ENCODE measurements around the gene LIMK1. TPM values are rescaled to one million over a fixed set of nuclear protein-coding genes. Genes with fewer than 3 reads are reported as not detected.

LIMK1 gene
- total RNA-seq, 1 experiment from 2014 or later = 34.4 TPM

- no peak for DNase-seq
- H3K27me3 Mint-ChIP-seq (ENCODE audit: unreplicated experiment) = peaks cover 52% of the 10 kb centered on the region
- intact Hi-C loops (cut with micrococcal nuclease; ENCODE audit: unreplicated experiment) = no loop called here
- CTCF ChIA-PET = interaction anchor here (0.6 kb wide), 1 partner anchor 26 kb away, joined by 3 read pairs; no protein-coding TSS in a partner anchor
- H3K4me1 Mint-ChIP-seq (ENCODE audit: low read depth, unreplicated experiment) = no peaks in the 10 kb centered on the region
- BruUV-seq (replicated peaks) = no TSS peak
- no peak for TF ChIP-seq CTCF (IDR thresholded peaks at IDR 0.05; ENCODE audit: unreplicated experiment)
- no peak overlapping the region for H3K4me3 Mint-ChIP-seq (ENCODE audit: low read depth, unreplicated experiment)
- no peaks in the 10 kb centered on the region for H3K9me3 Mint-ChIP-seq (ENCODE audit: low read depth, unreplicated experiment)
- peaks cover 4% of the 10 kb centered on the region for H3K36me3 Mint-ChIP-seq (ENCODE audit: insufficient read depth, unreplicated experiment)
- H3K27ac Mint-ChIP-seq (ENCODE audit: unreplicated experiment) = no peak overlapping the region
These were observed 43.4 kb upstream of the LIMK1 start for GRCh38 chr7:74040101-74040790.

GRCh38 chr7:74040791-74041520, 42.6 kb upstream of the LIMK1 start:
- no peak overlapping the region for H3K4me3 Mint-ChIP-seq (ENCODE audit: low read depth, unreplicated experiment)
- no peaks in the 10 kb centered on the region for H3K4me1 Mint-ChIP-seq (ENCODE audit: low read depth, unreplicated experiment)
- H3K27me3 Mint-ChIP-seq (ENCODE audit: unreplicated experiment) = peaks cover 59% of the 10 kb centered on the region
- peaks cover 4% of the 10 kb centered on the region for H3K36me3 Mint-ChIP-seq (ENCODE audit: insufficient read depth, unreplicated experiment)
- CTCF ChIA-PET = interaction anchor here (0.5 kb wide), 1 partner anchor 17 kb away, joined by 4 read pairs; no protein-coding TSS in a partner anchor
- H3K27ac Mint-ChIP-seq (ENCODE audit: unreplicated experiment) = no peak overlapping the region
- no peaks in the 10 kb centered on the region for H3K9me3 Mint-ChIP-seq (ENCODE audit: low read depth, unreplicated experiment)
- intact Hi-C loops (cut with micrococcal nuclease; ENCODE audit: unreplicated experiment) = no loop called here
- no peak for DNase-seq
- no TSS peak for BruUV-seq (replicated peaks)
- no peak for TF ChIP-seq CTCF (IDR thresholded peaks at IDR 0.05; ENCODE audit: unreplicated experiment)

GRCh38 chr7:74042746-74043522, 40.7 kb upstream of the LIMK1 start:
- CTCF ChIA-PET = interaction anchor here (0.5 kb wide), 1 partner anchor 46 kb away, joined by 3 read pairs; no protein-coding TSS in a partner anchor
- no TSS peak for BruUV-seq (replicated peaks)
- Mint-ChIP-seq H3K4me1 (ENCODE audit: low read depth, unreplicated experiment) (no peaks in the 10 kb centered on the region), H3K4me3 (ENCODE audit: low read depth, unreplicated experiment) (no peak overlapping the region), H3K36me3 (ENCODE audit: insufficient read depth, unreplicated experiment) (peaks cover 4% of the 10 kb centered on the region), H3K27me3 (ENCODE audit: unreplicated experiment) (peaks cover 50% of the 10 kb centered on the region), H3K27ac (ENCODE audit: unreplicated experiment) (no peak overlapping the region), H3K9me3 (ENCODE audit: low read depth, unreplicated experiment) (no peaks in the 10 kb centered on the region)
- TF ChIP-seq CTCF (IDR thresholded peaks at IDR 0.05; ENCODE audit: unreplicated experiment) = no peak
- no peak for DNase-seq
- intact Hi-C loops (cut with micrococcal nuclease; ENCODE audit: unreplicated experiment) = no loop called here

GRCh38 chr7:74043523-74043951, 40.1 kb upstream of the LIMK1 start:
- H3K27ac Mint-ChIP-seq (ENCODE audit: unreplicated experiment) = no peak overlapping the region
- no peaks in the 10 kb centered on the region for H3K9me3 Mint-ChIP-seq (ENCODE audit: low read depth, unreplicated experiment)
- H3K4me3 Mint-ChIP-seq (ENCODE audit: low read depth, unreplicated experiment) = no peak overlapping the region
- TF ChIP-seq CTCF (IDR thresholded peaks at IDR 0.05; ENCODE audit: unreplicated experiment) = no peak
- CTCF ChIA-PET = interaction anchor here (0.5 kb wide), 1 partner anchor 47 kb away, joined by 3 read pairs; no protein-coding TSS in a partner anchor
- H3K36me3 Mint-ChIP-seq (ENCODE audit: insufficient read depth, unreplicated experiment) = no peaks in the 10 kb centered on the region
- no peak for DNase-seq
- BruUV-seq (replicated peaks) = no TSS peak
- H3K4me1 Mint-ChIP-seq (ENCODE audit: low read depth, unreplicated experiment) = no peaks in the 10 kb centered on the region
- peaks cover 44% of the 10 kb centered on the region for H3K27me3 Mint-ChIP-seq (ENCODE audit: unreplicated experiment)
- intact Hi-C loops (cut with micrococcal nuclease; ENCODE audit: unreplicated experiment) = no loop called here

All from Calu3 (cell line).